ENCODE measurements around the gene WWC1.
"Not testable (repeated sequence)": the region's sequence is repeated elsewhere in the genome, so short reads cannot be mapped to it uniquely, and the experiment has no call there.

Gene WWC1

GRCh38 chr5:168426007-168426863, 134.8 kb downstream of the WWC1 start:
- DNase-seq (ENCODE audit: extremely low spot score, insufficient read length, low read depth) (no peak), FAIRE-seq (no peak)

- FAIRE-seq (no peak), DNase-seq (ENCODE audit: extremely low spot score, insufficient read length, low read depth) (no peak)
Observed at GRCh38 chr5:168426864-168427172, 135.4 kb downstream of the WWC1 start.

GRCh38 chr5:168427224-168427623, 135.8 kb downstream of the WWC1 start:
- DNase-seq (ENCODE audit: extremely low spot score, insufficient read length, low read depth) (no peak), FAIRE-seq (no peak)

GRCh38 chr5:168428552-168428951, 137.1 kb downstream of the WWC1 start:
- FAIRE-seq (no peak), DNase-seq (ENCODE audit: extremely low spot score, insufficient read length, low read depth) (no peak)

GRCh38 chr5:168430296-168430695, 138.9 kb downstream of the WWC1 start:
- DNase-seq (ENCODE audit: extremely low spot score, insufficient read length, low read depth) (no peak), FAIRE-seq (no peak)

GRCh38 chr5:168432903-168433302, 141.5 kb downstream of the WWC1 start:
- DNase-seq (ENCODE audit: extremely low spot score, insufficient read length, low read depth) (no peak), FAIRE-seq (no peak)

- no peak for DNase-seq (ENCODE audit: extremely low spot score, insufficient read length, low read depth)
- no peak for FAIRE-seq
Observed at GRCh38 chr5:168434001-168434400, 142.6 kb downstream of the WWC1 start.

- no peak for DNase-seq (ENCODE audit: extremely low spot score, insufficient read length, low read depth)
- no peak for FAIRE-seq
Observed at GRCh38 chr5:168434746-168435321, 143.4 kb downstream of the WWC1 start.

GRCh38 chr5:168435340-168435739, 143.9 kb downstream of the WWC1 start:
- FAIRE-seq; DNase-seq (ENCODE audit: extremely low spot score, insufficient read length, low read depth): not testable (repeated sequence)

GRCh38 chr5:168438349-168438748, 146.9 kb downstream of the WWC1 start:
- DNase-seq (ENCODE audit: extremely low spot score, insufficient read length, low read depth) (no peak), FAIRE-seq (no peak)

GRCh38 chr5:168443533-168443932, 152.1 kb downstream of the WWC1 start:
- DNase-seq (ENCODE audit: extremely low spot score, insufficient read length, low read depth) (no peak), FAIRE-seq (no peak)

GRCh38 chr5:168443950-168444700, 152.7 kb downstream of the WWC1 start:
- FAIRE-seq (no peak), DNase-seq (ENCODE audit: extremely low spot score, insufficient read length, low read depth) (no peak)

GRCh38 chr5:168446983-168447619, 155.7 kb downstream of the WWC1 start:
- no peak for FAIRE-seq
- DNase-seq (ENCODE audit: extremely low spot score, insufficient read length, low read depth): no peak

- no peak for DNase-seq (ENCODE audit: extremely low spot score, insufficient read length, low read depth)
- no peak for FAIRE-seq
Observed at GRCh38 chr5:168447808-168448207, 156.4 kb downstream of the WWC1 start.

GRCh38 chr5:168449166-168449565, 157.7 kb downstream of the WWC1 start:
- FAIRE-seq (no peak), DNase-seq (ENCODE audit: extremely low spot score, insufficient read length, low read depth) (no peak)

GRCh38 chr5:168451565-168451964, 160.1 kb downstream of the WWC1 start:
- no peak for FAIRE-seq
- DNase-seq (ENCODE audit: extremely low spot score, insufficient read length, low read depth): no peak

GRCh38 chr5:168455201-168455600, 163.8 kb downstream of the WWC1 start:
- DNase-seq (ENCODE audit: extremely low spot score, insufficient read length, low read depth): no peak
- no peak for FAIRE-seq

- FAIRE-seq (no peak), DNase-seq (ENCODE audit: extremely low spot score, insufficient read length, low read depth) (no peak)
Observed at GRCh38 chr5:168457542-168457941, 166.1 kb downstream of the WWC1 start.

GRCh38 chr5:168460606-168461005, 169.2 kb downstream of the WWC1 start:
- no peak for DNase-seq (ENCODE audit: extremely low spot score, insufficient read length, low read depth)
- FAIRE-seq: no peak

- DNase-seq (ENCODE audit: extremely low spot score, insufficient read length, low read depth) (no peak), FAIRE-seq (no peak)
Observed at GRCh38 chr5:168463081-168463480, 171.6 kb downstream of the WWC1 start.

- no peak for FAIRE-seq
- no peak for DNase-seq (ENCODE audit: extremely low spot score, insufficient read length, low read depth)
Observed at GRCh38 chr5:168464214-168464613, 172.8 kb downstream of the WWC1 start.

Measured in GM18507 (cell line).